ENCODE results near the gene PPP1R9A.

The PPP1R9A gene

DNA sequence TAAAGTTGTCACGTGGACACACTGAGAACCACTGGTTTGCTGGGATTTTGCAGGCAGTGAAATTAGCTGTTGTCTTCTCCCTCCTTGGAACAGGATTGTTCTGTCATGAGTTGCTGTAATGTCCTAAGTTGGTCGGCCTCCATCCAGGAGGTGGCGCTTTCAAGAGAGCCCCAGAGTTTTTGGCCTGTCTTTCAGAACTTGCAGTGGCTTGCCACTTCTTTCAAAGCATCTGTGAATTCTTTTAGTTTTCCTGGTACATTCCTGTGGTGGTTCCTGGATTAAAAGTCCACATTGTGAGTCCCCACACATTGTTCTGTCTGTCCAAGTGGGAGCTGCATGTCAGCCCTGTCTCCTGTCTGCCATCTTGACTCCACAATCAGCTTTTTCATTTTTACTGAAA is 283.1 kb downstream of the PPP1R9A start:
- Histone ChIP-seq H3K36me3 (ENCODE audit: insufficient read depth, low read length) (no peaks in the 10 kb centered on the region), H3K27ac (ENCODE audit: low read depth, low read length) (no peak overlapping the region), H3K4me3 (ENCODE audit: low read depth in 1 of 2, low read length in 2 of 2) (no peak overlapping the region), H3K27me3 (ENCODE audit: control insufficient read depth in 1 of 2, insufficient read depth in 2 of 2, low read length in 2 of 2) (no peaks in the 10 kb centered on the region), H3K9me3 (ENCODE audit: low read length) (no peaks in the 10 kb centered on the region), H3K4me1 (ENCODE audit: insufficient read depth, low read length) (no peaks in the 10 kb centered on the region), H3K9ac (ENCODE audit: low read length) (no peak overlapping the region)

DNA sequence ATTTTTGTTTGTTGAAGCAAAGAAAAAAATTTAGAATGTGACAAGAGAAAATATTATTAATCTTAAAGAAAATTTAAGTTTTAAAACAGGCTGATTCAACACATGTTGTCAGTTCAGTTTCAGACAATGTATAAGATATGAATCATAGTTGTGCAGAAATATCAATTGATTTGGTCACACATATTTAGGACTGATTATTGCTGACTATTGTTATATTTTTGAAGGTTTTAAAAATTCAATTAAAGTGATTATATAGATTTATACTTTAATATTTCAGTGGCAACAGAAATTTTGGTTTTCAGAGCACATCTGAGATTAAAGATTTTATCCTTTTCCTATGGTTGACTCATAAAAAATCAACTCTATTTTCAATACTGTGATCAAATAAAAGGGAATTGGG is 284.4 kb downstream of the PPP1R9A start:
- H3K4me3 ChIP-seq (ENCODE audit: low read depth in 1 of 2, low read length in 2 of 2), result no peak overlapping the region
- H3K4me1 ChIP-seq (ENCODE audit: insufficient read depth, low read length), result no peaks in the 10 kb centered on the region
- H3K36me3 ChIP-seq (ENCODE audit: insufficient read depth, low read length), result no peaks in the 10 kb centered on the region
- no peak overlapping the region for H3K9ac ChIP-seq (ENCODE audit: low read length)
- H3K27ac ChIP-seq (ENCODE audit: low read depth, low read length), result no peak overlapping the region
- H3K9me3 ChIP-seq (ENCODE audit: low read length), result no peaks in the 10 kb centered on the region
- H3K27me3 ChIP-seq (ENCODE audit: control insufficient read depth in 1 of 2, insufficient read depth in 2 of 2, low read length in 2 of 2), result no peaks in the 10 kb centered on the region

DNA sequence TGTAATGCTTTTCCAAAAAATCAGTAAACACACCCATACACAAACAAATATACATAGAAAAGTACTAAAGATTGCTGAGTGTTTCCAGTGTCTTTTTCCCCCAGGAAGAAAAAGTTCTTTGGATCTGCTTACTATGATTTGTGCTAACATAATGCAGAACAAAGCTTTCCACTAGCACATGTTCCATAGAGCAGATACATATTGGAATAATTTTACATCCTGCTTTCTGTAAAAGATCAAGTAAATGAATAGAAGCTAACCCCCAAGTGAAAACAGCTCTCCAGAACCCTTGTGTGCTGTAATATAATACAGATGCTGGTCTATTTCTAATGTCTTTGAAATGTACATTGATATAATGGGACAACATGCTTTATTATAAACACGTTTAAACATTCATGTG is 291.5 kb downstream of the PPP1R9A start:
- Histone ChIP-seq H3K27ac (ENCODE audit: low read depth, low read length) (no peak overlapping the region), H3K9me3 (ENCODE audit: low read length) (no peaks in the 10 kb centered on the region), H3K4me3 (ENCODE audit: low read depth in 1 of 2, low read length in 2 of 2) (no peak overlapping the region), H3K36me3 (ENCODE audit: insufficient read depth, low read length) (no peaks in the 10 kb centered on the region), H3K4me1 (ENCODE audit: insufficient read depth, low read length) (no peaks in the 10 kb centered on the region), H3K27me3 (ENCODE audit: control insufficient read depth in 1 of 2, insufficient read depth in 2 of 2, low read length in 2 of 2) (no peaks in the 10 kb centered on the region), H3K9ac (ENCODE audit: low read length) (no peak overlapping the region)

DNA sequence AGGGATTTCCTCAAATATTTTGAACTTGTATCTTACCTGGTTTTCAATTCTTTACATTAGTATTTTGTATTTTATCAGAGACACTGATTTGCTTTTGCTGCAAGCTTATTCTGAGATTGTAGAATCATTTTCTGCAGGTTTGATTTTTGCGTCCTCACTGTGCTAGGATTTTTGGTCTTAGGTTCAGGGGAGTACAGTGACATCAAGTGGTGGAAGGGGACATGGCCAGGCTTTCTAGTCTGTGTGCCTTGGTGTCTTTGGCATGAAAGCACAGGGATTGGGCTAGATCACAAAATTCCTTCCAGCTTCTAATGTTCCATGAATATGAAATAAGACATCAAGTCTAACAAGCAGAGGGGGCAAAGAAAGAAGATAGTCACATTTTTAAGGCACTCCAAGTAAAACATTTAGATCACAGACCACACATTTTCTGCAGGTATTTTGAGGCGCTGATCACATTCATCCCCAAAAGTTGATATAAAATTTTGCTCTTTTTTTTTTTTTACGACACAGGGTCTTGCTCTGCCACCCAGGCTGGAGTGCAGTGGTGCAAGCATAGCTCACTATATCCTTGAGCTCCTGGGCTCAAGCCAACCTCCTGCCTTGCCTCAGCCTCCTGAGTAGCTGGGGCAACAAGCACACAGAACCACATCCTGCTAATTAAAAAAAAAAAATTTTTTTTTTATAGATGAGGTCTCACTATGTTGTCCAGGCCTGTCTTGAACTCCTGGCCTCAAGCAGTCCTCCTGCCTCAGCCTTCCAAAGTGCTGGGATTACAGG is 292.6 kb downstream of the PPP1R9A start:
- no peak overlapping the region for H3K4me3 ChIP-seq (ENCODE audit: low read depth in 1 of 2, low read length in 2 of 2)
- no peaks in the 10 kb centered on the region for H3K36me3 ChIP-seq (ENCODE audit: insufficient read depth, low read length)
- H3K27ac ChIP-seq (ENCODE audit: low read depth, low read length), result no peak overlapping the region

DNA sequence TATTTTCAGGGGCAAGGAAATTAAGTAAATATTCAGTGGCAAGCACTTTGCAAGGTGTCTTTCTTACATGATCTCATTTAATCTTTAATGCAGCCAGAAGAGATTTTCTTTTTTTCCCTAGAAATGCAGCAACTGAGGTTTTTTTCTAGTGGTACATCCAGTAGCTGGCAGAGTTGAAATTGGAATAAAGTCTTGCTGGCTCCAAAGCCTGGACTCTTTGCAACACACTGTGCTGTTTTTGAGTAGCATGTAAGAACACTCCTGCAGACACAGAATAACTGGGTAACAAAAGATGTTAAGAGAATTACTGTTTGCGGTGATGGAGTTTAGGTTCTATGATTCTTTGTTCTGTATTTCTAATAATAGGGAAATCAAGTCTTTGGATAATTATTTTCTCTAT is 293.3 kb downstream of the PPP1R9A start:
- no peaks in the 10 kb centered on the region for H3K4me1 ChIP-seq (ENCODE audit: insufficient read depth, low read length)
- no peak overlapping the region for H3K27ac ChIP-seq (ENCODE audit: low read depth, low read length)
- no peak overlapping the region for H3K4me3 ChIP-seq (ENCODE audit: low read depth in 1 of 2, low read length in 2 of 2)
- no peaks in the 10 kb centered on the region for H3K27me3 ChIP-seq (ENCODE audit: control insufficient read depth in 1 of 2, insufficient read depth in 2 of 2, low read length in 2 of 2)
- H3K9ac ChIP-seq (ENCODE audit: low read length), result no peak overlapping the region
- no peaks in the 10 kb centered on the region for H3K9me3 ChIP-seq (ENCODE audit: low read length)
- no peaks in the 10 kb centered on the region for H3K36me3 ChIP-seq (ENCODE audit: insufficient read depth, low read length)

More for the DNA sequence above, 292.6 kb downstream of the PPP1R9A start:
- H3K9ac ChIP-seq (ENCODE audit: low read length), result no peak overlapping the region
- no peaks in the 10 kb centered on the region for H3K4me1 ChIP-seq (ENCODE audit: insufficient read depth, low read length)
- no peaks in the 10 kb centered on the region for H3K9me3 ChIP-seq (ENCODE audit: low read length)
- no peaks in the 10 kb centered on the region for H3K27me3 ChIP-seq (ENCODE audit: control insufficient read depth in 1 of 2, insufficient read depth in 2 of 2, low read length in 2 of 2)

DNA sequence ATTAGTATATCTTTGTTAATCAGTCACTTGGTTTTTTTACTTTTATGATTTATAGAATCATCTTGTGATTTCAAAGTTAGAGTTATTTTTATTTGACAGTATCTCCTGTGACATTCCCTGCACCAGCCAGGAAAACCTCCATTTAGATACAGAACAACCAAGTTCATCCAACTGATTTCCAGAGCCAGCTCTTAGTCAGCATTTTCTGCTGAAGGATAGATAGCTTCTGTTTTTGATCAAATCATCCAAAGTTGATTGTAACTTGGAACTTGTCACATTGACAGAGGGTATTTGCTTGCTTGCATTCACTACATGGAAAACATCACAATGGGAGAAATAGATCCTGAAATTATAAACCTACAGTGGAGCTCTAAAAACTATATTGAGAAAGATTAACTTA is 294.3 kb downstream of the PPP1R9A start:
- no peaks in the 10 kb centered on the region for H3K9me3 ChIP-seq (ENCODE audit: low read length)
- no peaks in the 10 kb centered on the region for H3K36me3 ChIP-seq (ENCODE audit: insufficient read depth, low read length)
- H3K4me3 ChIP-seq (ENCODE audit: low read depth in 1 of 2, low read length in 2 of 2), result no peak overlapping the region
- no peak overlapping the region for H3K9ac ChIP-seq (ENCODE audit: low read length)
- H3K27ac ChIP-seq (ENCODE audit: low read depth, low read length), result no peak overlapping the region
- H3K4me1 ChIP-seq (ENCODE audit: insufficient read depth, low read length), result no peaks in the 10 kb centered on the region
- H3K27me3 ChIP-seq (ENCODE audit: control insufficient read depth in 1 of 2, insufficient read depth in 2 of 2, low read length in 2 of 2), result no peaks in the 10 kb centered on the region

DNA sequence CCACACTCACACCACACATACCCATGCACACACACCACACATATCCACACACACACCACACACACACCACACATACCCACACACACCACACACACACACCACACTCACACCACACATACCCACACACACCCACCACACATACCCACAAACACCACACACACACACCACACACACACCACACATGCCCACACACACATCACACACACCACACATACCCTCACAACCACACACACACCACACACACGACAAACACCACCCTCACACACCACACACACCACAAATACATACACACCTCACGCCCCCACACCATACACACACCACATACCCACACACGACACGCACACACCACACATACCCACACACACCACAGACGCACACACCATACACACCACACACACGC is 297.2 kb downstream of the PPP1R9A start:
- H3K27ac ChIP-seq (ENCODE audit: low read depth, low read length), result no peak overlapping the region
- H3K4me3 ChIP-seq (ENCODE audit: low read depth in 1 of 2, low read length in 2 of 2), result no peak overlapping the region
- H3K9me3 ChIP-seq (ENCODE audit: low read length), result no peaks in the 10 kb centered on the region
- H3K9ac ChIP-seq (ENCODE audit: low read length), result no peak overlapping the region
- H3K36me3 ChIP-seq (ENCODE audit: insufficient read depth, low read length), result no peaks in the 10 kb centered on the region
- no peaks in the 10 kb centered on the region for H3K4me1 ChIP-seq (ENCODE audit: insufficient read depth, low read length)
- H3K27me3 ChIP-seq (ENCODE audit: control insufficient read depth in 1 of 2, insufficient read depth in 2 of 2, low read length in 2 of 2), result no peaks in the 10 kb centered on the region

DNA sequence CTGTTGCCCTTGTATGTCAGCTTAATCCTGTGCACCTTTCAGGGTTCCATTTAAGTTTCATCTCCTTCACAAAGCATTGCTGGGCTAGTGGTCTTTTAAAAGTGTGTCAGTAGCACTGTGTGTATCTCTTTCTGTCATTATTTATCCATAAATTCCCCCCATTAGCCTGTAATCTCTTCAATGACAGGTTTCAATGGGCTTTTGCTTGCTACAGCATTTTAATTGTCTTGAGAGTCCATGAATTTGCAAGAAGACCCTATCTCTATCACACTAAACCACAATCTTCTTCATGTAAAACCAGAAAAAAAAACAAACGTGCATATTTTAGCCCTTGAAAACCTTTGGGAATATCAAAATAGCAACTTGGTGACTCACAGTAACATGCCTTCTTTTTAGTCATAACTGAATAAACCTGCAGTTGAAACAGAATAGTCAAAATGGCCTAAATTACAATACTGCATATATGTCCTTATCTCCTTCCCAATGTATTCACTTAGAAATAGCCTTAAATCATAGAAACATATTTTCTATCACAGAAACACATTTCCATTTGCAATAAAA is 298.4 kb downstream of the PPP1R9A start:
- no peak overlapping the region for H3K27ac ChIP-seq (ENCODE audit: low read depth, low read length)

DNA sequence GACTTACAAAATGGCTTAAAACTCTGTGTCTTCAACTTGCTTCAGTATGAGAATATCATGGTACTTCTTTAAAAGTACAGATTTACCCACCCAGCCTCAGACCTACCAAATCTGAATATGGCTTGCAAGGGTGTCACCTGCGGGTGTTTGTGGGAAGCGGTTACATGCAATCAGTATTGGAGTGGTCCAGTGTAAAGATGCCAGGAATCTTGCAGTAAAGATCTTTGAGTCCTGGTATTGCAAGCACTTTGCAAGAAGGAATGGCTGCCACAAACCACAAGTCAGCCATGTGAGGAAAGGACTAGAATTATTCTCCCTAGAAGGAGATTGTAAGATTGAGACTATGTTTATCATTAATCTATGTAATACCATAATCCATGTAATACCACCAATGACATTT is 301.9 kb downstream of the PPP1R9A start:
- H3K27me3 ChIP-seq (ENCODE audit: control insufficient read depth in 1 of 2, insufficient read depth in 2 of 2, low read length in 2 of 2), result no peaks in the 10 kb centered on the region
- no peak overlapping the region for H3K27ac ChIP-seq (ENCODE audit: low read depth, low read length)
- H3K36me3 ChIP-seq (ENCODE audit: insufficient read depth, low read length), result no peaks in the 10 kb centered on the region
- H3K9me3 ChIP-seq (ENCODE audit: low read length), result no peaks in the 10 kb centered on the region
- H3K4me1 ChIP-seq (ENCODE audit: insufficient read depth, low read length), result no peaks in the 10 kb centered on the region
- no peak overlapping the region for H3K4me3 ChIP-seq (ENCODE audit: low read depth in 1 of 2, low read length in 2 of 2)
- H3K9ac ChIP-seq (ENCODE audit: low read length), result no peak overlapping the region

More for the DNA sequence above, 298.4 kb downstream of the PPP1R9A start:
- Histone ChIP-seq H3K9me3 (ENCODE audit: low read length) (no peaks in the 10 kb centered on the region), H3K36me3 (ENCODE audit: insufficient read depth, low read length) (no peaks in the 10 kb centered on the region), H3K4me3 (ENCODE audit: low read depth in 1 of 2, low read length in 2 of 2) (no peak overlapping the region), H3K27me3 (ENCODE audit: control insufficient read depth in 1 of 2, insufficient read depth in 2 of 2, low read length in 2 of 2) (no peaks in the 10 kb centered on the region), H3K9ac (ENCODE audit: low read length) (no peak overlapping the region), H3K4me1 (ENCODE audit: insufficient read depth, low read length) (no peaks in the 10 kb centered on the region)

DNA sequence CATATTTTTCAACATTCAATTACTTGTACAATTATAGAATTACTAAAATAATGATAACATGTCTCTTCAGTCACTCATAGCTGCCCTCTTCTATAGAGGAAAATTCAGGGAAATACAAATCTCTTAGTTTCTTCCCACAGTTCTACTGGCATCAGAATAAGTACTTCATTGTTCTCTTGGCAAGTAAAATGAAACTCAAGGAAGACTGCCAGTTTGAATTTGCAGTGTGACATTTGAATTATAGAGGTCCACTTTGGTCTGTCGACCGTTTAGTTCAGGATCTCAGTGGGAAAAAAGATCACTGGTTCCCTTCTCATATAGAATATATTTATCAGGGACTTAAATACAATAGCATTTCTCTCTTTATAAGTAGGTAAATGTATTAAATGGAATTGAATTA is 302.4 kb downstream of the PPP1R9A start:
- no peak overlapping the region for H3K4me3 ChIP-seq (ENCODE audit: low read depth in 1 of 2, low read length in 2 of 2)
- no peaks in the 10 kb centered on the region for H3K4me1 ChIP-seq (ENCODE audit: insufficient read depth, low read length)
- no peaks in the 10 kb centered on the region for H3K27me3 ChIP-seq (ENCODE audit: control insufficient read depth in 1 of 2, insufficient read depth in 2 of 2, low read length in 2 of 2)
- H3K27ac ChIP-seq (ENCODE audit: low read depth, low read length), result no peak overlapping the region
- H3K36me3 ChIP-seq (ENCODE audit: insufficient read depth, low read length), result no peaks in the 10 kb centered on the region
- H3K9me3 ChIP-seq (ENCODE audit: low read length), result no peaks in the 10 kb centered on the region
- no peak overlapping the region for H3K9ac ChIP-seq (ENCODE audit: low read length)

DNA sequence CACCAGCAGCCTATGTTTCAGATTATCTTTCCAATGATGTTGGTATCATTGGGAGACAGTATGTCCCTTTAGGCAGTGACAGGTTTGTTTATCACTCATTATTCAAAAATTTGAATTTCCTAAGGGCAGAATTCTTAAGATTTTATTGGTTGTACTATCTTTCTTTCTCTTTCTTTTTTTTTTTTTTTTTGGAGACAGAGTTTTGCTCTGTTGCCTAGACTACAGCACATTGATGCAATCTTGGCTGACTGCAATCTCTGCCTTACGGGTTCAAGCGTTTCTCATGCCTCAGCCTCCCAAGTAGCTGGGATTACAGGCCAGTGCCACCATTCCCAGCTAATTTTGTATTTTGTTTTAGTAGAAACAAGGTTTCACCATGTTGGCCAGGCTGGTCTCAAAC is 305.8 kb downstream of the PPP1R9A start:
- Histone ChIP-seq H3K4me3 (ENCODE audit: low read depth in 1 of 2, low read length in 2 of 2) (no peak overlapping the region), H3K9ac (ENCODE audit: low read length) (no peak overlapping the region), H3K27ac (ENCODE audit: low read depth, low read length) (no peak overlapping the region), H3K27me3 (ENCODE audit: control insufficient read depth in 1 of 2, insufficient read depth in 2 of 2, low read length in 2 of 2) (no peaks in the 10 kb centered on the region), H3K36me3 (ENCODE audit: insufficient read depth, low read length) (no peaks in the 10 kb centered on the region), H3K9me3 (ENCODE audit: low read length) (no peaks in the 10 kb centered on the region), H3K4me1 (ENCODE audit: insufficient read depth, low read length) (no peaks in the 10 kb centered on the region)
